H1 (cell line): Measurements from ENCODE around the gene SLX1A. TPM values are rescaled to one million over a fixed set of nuclear protein-coding genes. Genes with fewer than 3 reads are reported as not detected.

Experiments
- CTCF ChIA-PET: fragments of 300-600 bp; sonication (Branson Sonifier 250); formaldehyde crosslinking; loops from one replicate; lab custom pipeline; 2021; ENCODE audit not compliant: partially characterized antibody; lab: Charles Lee
- POLR2A ChIA-PET: fragments of 300-600 bp; sonication (Branson Sonifier 250); formaldehyde crosslinking; loops from one replicate; lab custom pipeline; 2021; ENCODE audit warnings: inconsistent platforms; ENCODE audit not compliant: partially characterized antibody; lab: Charles Lee
- DNase-seq, 2 experiments: peaks; one replicate each; pipeline versions ENCODE4 v3.0.0 to v3.0.0-alpha.2; 2010 to 2022; ENCODE audit warnings: low spot score in 2 of 2, low read depth in 1 of 2, mixed read lengths in 1 of 2
- FAIRE-seq: peaks from 2 replicates; lab custom pipeline; 2011; peaks lifted over from hg19 to GRCh38; lab: Jason Lieb, UNC
- H2AFZ ChIP-seq: 2 replicates; pipeline ENCODE4 v1.8.1; 2012; ENCODE audit warnings: low read length, inconsistent platforms
- H2AK5ac ChIP-seq: 2 replicates; pipeline ENCODE4 v1.6.1; 2013; ENCODE audit warnings: low read depth, low read length
- H2BK120ac ChIP-seq: replicated peaks from 2 replicates; pipeline ENCODE3; 2013; ENCODE audit warnings: low read depth, low read length, inconsistent platforms
- H2BK12ac ChIP-seq: 2 replicates; pipeline ENCODE4 v1.6.1; 2013; ENCODE audit warnings: low read depth, low read length
- H2BK15ac ChIP-seq: 2 replicates; pipeline ENCODE4 v1.6.1; 2013; ENCODE audit warnings: low read length
- H2BK20ac ChIP-seq: 2 replicates; pipeline ENCODE4 v1.6.1; 2013; ENCODE audit warnings: low read length
- H2BK5ac ChIP-seq: 2 replicates; pipeline ENCODE4 v1.6.1; 2013; ENCODE audit warnings: low read depth, low read length
- H3K14ac ChIP-seq: 2 replicates; pipeline ENCODE4 v1.6.1; 2013; ENCODE audit warnings: inconsistent platforms; ENCODE audit not compliant: insufficient read length
- H3K18ac ChIP-seq: 2 replicates; pipeline ENCODE4 v1.6.1; 2013; ENCODE audit warnings: low read length; ENCODE audit errors: extremely low read depth
- H3K23ac ChIP-seq: 2 replicates; pipeline ENCODE4 v1.6.1; 2013; ENCODE audit warnings: inconsistent platforms; ENCODE audit not compliant: insufficient read length
- H3K23me2 ChIP-seq: 2 replicates; pipeline ENCODE4 v1.6.1; 2013; ENCODE audit warnings: low read depth, low read length
- H3K27ac ChIP-seq: 2 replicates; pipeline ENCODE4 v1.6.1; 2011; ENCODE audit warnings: low read depth, low read length, inconsistent platforms
- H3K27me3 ChIP-seq, 4 experiments: replicated peaks in 1 of 4; 1 replicate in 1 of 4; 2 replicates in 3 of 4; pipeline versions ENCODE4 v1.6.1 to v1.8.1; 2011 to 2013; ENCODE audit warnings: low read length in 3 of 4, mild to moderate bottlenecking in 3 of 4, inconsistent platforms in 2 of 4, mixed read lengths in 2 of 4, moderate library complexity in 1 of 4; ENCODE audit not compliant: control insufficient read depth in 3 of 4, insufficient read depth in 3 of 4; ENCODE audit errors: extremely low read depth in 1 of 4
- H3K36me3 ChIP-seq, 4 experiments: 2 replicates each; pipeline versions ENCODE4 v1.6.1 to v1.8.1; 2011 to 2013; ENCODE audit warnings: mild to moderate bottlenecking in 4 of 4, low read length in 3 of 4, moderate library complexity in 2 of 4, control low read depth in 1 of 4, inconsistent platforms in 1 of 4; ENCODE audit not compliant: insufficient read depth in 4 of 4, control insufficient read depth in 2 of 4
- H3K4ac ChIP-seq: replicated peaks from 2 replicates; pipeline ENCODE3; 2013; ENCODE audit warnings: low read length, low read depth, mixed read lengths, inconsistent platforms; ENCODE audit not compliant: insufficient read length
- H3K4me1 ChIP-seq, 4 experiments: replicated peaks in 1 of 4; 1 replicate in 1 of 4; 2 replicates in 3 of 4; pipeline versions ENCODE4 v1.6.1 to v1.8.1; 2011 to 2013; ENCODE audit warnings: low read length in 3 of 4, inconsistent platforms in 2 of 4, mixed read lengths in 1 of 4; ENCODE audit not compliant: insufficient read depth in 4 of 4, control insufficient read depth in 3 of 4
- H3K4me2 ChIP-seq, 2 experiments: 2 replicates each; pipeline versions ENCODE4 v1.6.1 to v1.8.1; 2011 to 2013; ENCODE audit warnings: low read depth in 2 of 2, low read length in 2 of 2, control low read depth in 1 of 2, inconsistent platforms in 1 of 2, mild to moderate bottlenecking in 1 of 2; ENCODE audit not compliant: insufficient read depth in 1 of 2
- H3K4me3 ChIP-seq, 4 experiments: fragments of 200-600, 300-600 bp in 1 of 4; sonication (generic), shearing (Covaris generic), sonication (Bioruptor Twin) in 1 of 4; 2 replicates each; pipeline versions ENCODE4 v1.5.1 to v1.8.1; 2011 to 2016; ENCODE audit warnings: low read length in 4 of 4, low read depth in 3 of 4, control low read depth in 2 of 4, inconsistent platforms in 2 of 4, mild to moderate bottlenecking in 2 of 4, mixed read lengths in 1 of 4, moderate library complexity in 1 of 4; ENCODE audit not compliant: insufficient read depth in 2 of 4; ENCODE audit errors: extremely low read depth in 1 of 4
- H3K56ac ChIP-seq: replicated peaks from 2 replicates; pipeline ENCODE3; 2013; ENCODE audit warnings: low read depth, mild to moderate bottlenecking, mixed read lengths, low read length, inconsistent platforms; ENCODE audit not compliant: insufficient read length
- H3K79me1 ChIP-seq: 2 replicates; pipeline ENCODE4 v1.6.1; 2013; ENCODE audit warnings: low read depth, low read length, control low read depth
- H3K79me2 ChIP-seq, 2 experiments: 2 replicates each; pipeline versions ENCODE4 v1.6.1 to v1.8.1; 2012 to 2013; ENCODE audit warnings: low read length in 2 of 2, mild to moderate bottlenecking in 2 of 2, inconsistent platforms in 1 of 2; ENCODE audit not compliant: insufficient read depth in 2 of 2, control insufficient read depth in 1 of 2
- H3K9ac ChIP-seq, 4 experiments: replicated peaks in 1 of 4; 1 replicate in 1 of 4; 2 replicates in 3 of 4; pipeline versions ENCODE4 v1.6.1 to v1.8.1; 2011 to 2013; ENCODE audit warnings: low read depth in 3 of 4, low read length in 3 of 4, control low read depth in 2 of 4, mild to moderate bottlenecking in 2 of 4, moderate library complexity in 2 of 4, inconsistent platforms in 1 of 4; ENCODE audit errors: extremely low read depth in 1 of 4
- H3K9me3 ChIP-seq, 2 experiments: 2 replicates each; pipeline versions ENCODE4 v1.6.1 to v1.8.1; 2012 to 2013; ENCODE audit warnings: mild to moderate bottlenecking in 2 of 2, moderate library complexity in 2 of 2, control low read depth in 1 of 2, inconsistent platforms in 1 of 2, low read depth in 1 of 2, low read length in 1 of 2, mixed read lengths in 1 of 2; ENCODE audit not compliant: insufficient read depth in 2 of 2
- H4K20me1 ChIP-seq, 2 experiments: replicated peaks in 1 of 2; 2 replicates each; pipeline versions ENCODE3 to v1.8.1; 2011 to 2013; ENCODE audit warnings: inconsistent platforms in 2 of 2, low read length in 2 of 2, mild to moderate bottlenecking in 1 of 2; ENCODE audit not compliant: insufficient read depth in 2 of 2, control insufficient read depth in 1 of 2
- H4K5ac ChIP-seq: 2 replicates; pipeline ENCODE4 v1.6.1; 2013; ENCODE audit warnings: low read length, low read depth, mixed read lengths, inconsistent platforms; ENCODE audit not compliant: insufficient read length
- H4K8ac ChIP-seq: 2 replicates; pipeline ENCODE4 v1.8.0; 2013; ENCODE audit warnings: mild to moderate bottlenecking, moderate library complexity, low read length, inconsistent platforms; ENCODE audit not compliant: insufficient read depth; ENCODE audit errors: extremely low read depth
- H4K91ac ChIP-seq: replicated peaks from 2 replicates; pipeline ENCODE3; 2013; ENCODE audit warnings: low read length, mixed read lengths, inconsistent platforms; ENCODE audit not compliant: insufficient read length
- ASH2L ChIP-seq: fragments of 200-600, 300-600 bp; sonication (generic); IDR thresholded peaks from one replicate; pipeline ENCODE4 v1.7.1; 2017; ENCODE audit warnings: low read length
- CBX8 ChIP-seq: fragments of 300-800, 300-1000 bp; sonication (generic); IDR thresholded peaks from 2 replicates; pipeline ENCODE4 v1.7.1; 2016; ENCODE audit warnings: low read depth, low read length, borderline replicate concordance
- CEBPB ChIP-seq: IDR thresholded peaks from 2 replicates; pipeline ENCODE4 v1.6.1; 2012; ENCODE audit warnings: low read depth, low read length
- GABPA ChIP-seq: IDR thresholded peaks from 2 replicates; pipeline ENCODE4 v1.6.1; 2011; ENCODE audit warnings: mild to moderate bottlenecking, low read length, moderate library complexity, borderline replicate concordance; ENCODE audit not compliant: insufficient read depth
- HDAC6 ChIP-seq: IDR thresholded peaks from one replicate; pipeline ENCODE4 v1.7.1; 2012; ENCODE audit warnings: low read depth, mild to moderate bottlenecking, inconsistent platforms, low read length, moderate library complexity
- NANOG ChIP-seq: IDR thresholded peaks from 2 replicates; pipeline ENCODE4 v1.6.1; 2011; ENCODE audit warnings: low read length, low read depth, mild to moderate bottlenecking, inconsistent platforms; ENCODE audit not compliant: insufficient read depth, poor library complexity, severe bottlenecking
- POU5F1 ChIP-seq: IDR thresholded peaks from 2 replicates; pipeline ENCODE4 v1.6.1; 2011; ENCODE audit warnings: low read depth, mild to moderate bottlenecking, low read length, moderate library complexity
- TAF7 ChIP-seq: optimal IDR thresholded peaks from 2 replicates; pipeline ENCODE3; 2011; ENCODE audit warnings: low read depth, mild to moderate bottlenecking, inconsistent platforms, low read length, moderate library complexity, borderline replicate concordance
- TEAD4 ChIP-seq: IDR thresholded peaks from 2 replicates; pipeline ENCODE4 v1.6.1; 2012; ENCODE audit warnings: low read depth, low read length, inconsistent platforms, mixed read lengths
- WGBS, 2 experiments: shearing (Covaris generic) in 1 of 2; methylation state at CpG; one replicate each; pipeline versions ENCODE4 v1.1.6 to v1.1.7; 2013 to 2015; ENCODE audit warnings: low lambda C conversion rate in 2 of 2, mixed read lengths in 2 of 2, inconsistent platforms in 1 of 2, low coverage in 1 of 2, missing lambda C conversion rate in 1 of 2; ENCODE audit not compliant: insufficient replicate concordance in 2 of 2, insufficient coverage in 1 of 2, insufficient read length in 1 of 2; ENCODE audit errors: extremely low coverage in 1 of 2, missing lambda C conversion rate in 1 of 2; 5-methylcytosine and 5-hydroxymethylcytosine counted together
- polyA plus RNA-seq, 7 experiments: library from polyadenylated mRNA; depleted of rRNA in 3 of 7; stranded (reverse) in 5 of 7; unstranded in 2 of 7; fragments of >200 nt in 5 of 7; fragments of 200-250 nt in 2 of 7; gene quantifications; 1 replicate in 5 of 7; 2 replicates in 1 of 7; 4 replicates in 1 of 7; pipeline versions ENCODE4 v1.2.1 to v1.2.3, GENCODE V29; 2011 to 2013; ENCODE audit warnings: missing spikeins in 2 of 7, mixed read lengths in 2 of 7
- total RNA-seq: library from RNA; stranded (reverse); fragmentation: NEBNext Ultra II Directional; extraction: Animal tissue kit (Norgen Biotek cat#: 25700); gene quantifications from 2 replicates; pipeline ENCODE4 v1.2.1, GENCODE V29; 2021
- TF ChIP-seq, protein P1 (sequence below): IDR thresholded peaks from 2 replicates; pipeline ENCODE4 v1.6.1; 2012; ENCODE audit warnings: low read length, inconsistent platforms
- TF ChIP-seq, protein P2 (sequence below): IDR thresholded peaks from 2 replicates; pipeline ENCODE4 v1.6.1; 2011; ENCODE audit warnings: low read depth, mild to moderate bottlenecking, low read length; ENCODE audit not compliant: insufficient read depth

The SLX1A gene
- total and polyA plus RNA-seq, 2 of the 8 experiments (the other 6 are each of a cell fraction or from before 2014, with no cell fraction given), result 4.7 to 36.9 TPM

DNA sequence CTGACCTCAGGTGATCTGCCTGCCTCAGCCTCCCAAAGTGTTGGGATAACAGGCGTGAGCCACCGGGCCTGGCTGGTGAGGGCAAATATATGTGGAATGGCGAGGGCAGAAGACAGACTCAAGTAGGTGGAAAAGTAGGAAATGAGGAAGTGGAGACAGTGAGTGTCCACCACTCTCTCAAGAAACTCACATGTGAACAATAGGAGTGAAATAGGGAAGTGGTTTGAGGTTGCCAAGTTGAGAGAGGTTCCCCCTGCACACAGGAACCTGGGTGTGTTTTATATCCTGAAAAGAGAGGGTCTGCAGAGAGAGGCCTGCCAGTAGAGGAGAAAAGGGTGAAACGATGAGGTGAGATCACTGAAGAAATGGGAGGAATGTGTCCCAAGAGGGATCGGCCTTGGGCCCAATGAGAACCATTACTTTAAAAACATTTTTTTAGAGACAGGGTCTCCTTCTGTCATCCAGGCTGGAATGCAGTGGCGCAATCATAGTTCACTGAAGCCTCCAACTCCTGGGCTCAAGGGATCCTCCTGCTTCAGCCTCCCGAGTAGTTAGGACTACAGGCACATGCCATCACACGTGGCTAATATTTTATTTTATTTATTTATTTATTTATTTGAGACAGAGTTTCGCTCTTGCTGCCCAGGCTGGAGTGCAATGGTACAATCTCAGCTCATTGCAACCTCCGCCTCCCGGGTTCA, 27.3 kb upstream of the SLX1A start:
- no peaks in the 10 kb centered on the region for H3K79me2 ChIP-seq
- H3K14ac ChIP-seq, result no peak overlapping the region
- no peak overlapping the region for H4K8ac ChIP-seq
- H3K4ac ChIP-seq, result no peak overlapping the region
- no peak overlapping the region for H2AK5ac ChIP-seq
- H3K27ac ChIP-seq, result no peak overlapping the region
- H3K4me3 ChIP-seq, result no peak overlapping the region
- H3K56ac ChIP-seq, result no peak overlapping the region
- no peak overlapping the region for H3K18ac ChIP-seq
- 80% methylated on average over 11 of the region's 11 CpGs; no CpG with 5 or more reads in 1 of the 2 experiments for WGBS, 2 experiments
- H3K23ac ChIP-seq, result no peak overlapping the region
- H2BK5ac ChIP-seq, result no peak overlapping the region
- no peaks in the 10 kb centered on the region for H3K4me1 ChIP-seq
- ChIA-PET CTCF (no interaction called here), POLR2A (no interaction called here)
- H3K36me3 ChIP-seq, result no peaks in the 10 kb centered on the region
- no peak for FAIRE-seq
- H4K91ac ChIP-seq, result no peak overlapping the region
- no peaks in the 10 kb centered on the region for H3K9me3 ChIP-seq
- H3K79me1 ChIP-seq, result no peaks in the 10 kb centered on the region
- no peak overlapping the region for H4K5ac ChIP-seq
- no peak overlapping the region for H3K4me2 ChIP-seq
- no peak overlapping the region for H2AFZ ChIP-seq
- H3K23me2 ChIP-seq, result no peaks in the 10 kb centered on the region
- no peaks in the 10 kb centered on the region for H3K27me3 ChIP-seq
- no peak overlapping the region for H2BK20ac ChIP-seq
- no peaks in the 10 kb centered on the region for H4K20me1 ChIP-seq
- H2BK120ac ChIP-seq, result no peak overlapping the region
- no peak overlapping the region for H3K9ac ChIP-seq
- no peak overlapping the region for H2BK12ac ChIP-seq
- DNase-seq, result no peak
- H2BK15ac ChIP-seq, result no peak overlapping the region
- TF ChIP-seq, protein P1, sequence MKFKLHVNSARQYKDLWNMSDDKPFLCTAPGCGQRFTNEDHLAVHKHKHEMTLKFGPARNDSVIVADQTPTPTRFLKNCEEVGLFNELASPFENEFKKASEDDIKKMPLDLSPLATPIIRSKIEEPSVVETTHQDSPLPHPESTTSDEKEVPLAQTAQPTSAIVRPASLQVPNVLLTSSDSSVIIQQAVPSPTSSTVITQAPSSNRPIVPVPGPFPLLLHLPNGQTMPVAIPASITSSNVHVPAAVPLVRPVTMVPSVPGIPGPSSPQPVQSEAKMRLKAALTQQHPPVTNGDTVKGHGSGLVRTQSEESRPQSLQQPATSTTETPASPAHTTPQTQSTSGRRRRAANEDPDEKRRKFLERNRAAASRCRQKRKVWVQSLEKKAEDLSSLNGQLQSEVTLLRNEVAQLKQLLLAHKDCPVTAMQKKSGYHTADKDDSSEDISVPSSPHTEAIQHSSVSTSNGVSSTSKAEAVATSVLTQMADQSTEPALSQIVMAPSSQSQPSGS, result no peak
- TF ChIP-seq, protein P2, sequence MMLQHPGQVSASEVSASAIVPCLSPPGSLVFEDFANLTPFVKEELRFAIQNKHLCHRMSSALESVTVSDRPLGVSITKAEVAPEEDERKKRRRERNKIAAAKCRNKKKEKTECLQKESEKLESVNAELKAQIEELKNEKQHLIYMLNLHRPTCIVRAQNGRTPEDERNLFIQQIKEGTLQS, result no peak
- TF ChIP-seq CBX8, result no peak
- TF ChIP-seq TEAD4, result no peak
- TF ChIP-seq POU5F1, result no peak
- no peak for TF ChIP-seq HDAC6
- no peak for TF ChIP-seq TAF7
- no peak for TF ChIP-seq NANOG
- TF ChIP-seq CEBPB, result no peak
- TF ChIP-seq GABPA, result no peak
- TF ChIP-seq ASH2L, result no peak
